ENCODE results near the gene SFTA2. TPM values are rescaled to one million over a fixed set of nuclear protein-coding genes. Genes with fewer than 3 reads are reported as not detected.

SFTA2 gene
- total RNA-seq, 1 experiment from 2014 or later: not detected

DNA sequence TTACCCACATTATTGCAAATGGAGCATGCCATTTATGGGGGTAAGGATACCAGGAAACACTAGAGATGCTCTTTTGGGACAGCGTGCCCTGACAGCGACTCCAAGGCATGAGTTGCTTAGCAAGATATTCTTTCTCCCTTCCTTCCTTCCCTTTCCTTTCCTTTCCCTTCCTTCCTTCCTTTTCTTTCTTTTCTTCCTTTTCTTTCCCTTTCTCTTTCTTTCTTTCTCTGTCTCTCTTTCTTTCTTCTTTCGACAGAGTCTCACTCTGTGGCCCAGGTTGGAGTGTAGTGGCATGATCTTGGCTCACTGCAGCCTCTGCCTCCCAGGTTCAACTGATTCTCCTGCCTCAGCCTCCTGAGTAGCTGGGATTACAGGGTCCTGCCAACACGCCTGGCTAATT is 12.1 kb upstream of the SFTA2 start:
- ChIA-PET POLR2A (no interaction called here), CTCF (interaction anchor here (0.7 kb wide), 1 partner anchor 143 kb away, joined by 5 read pairs; no protein-coding TSS in a partner anchor), RAD21 (ENCODE audit: low non-redundant PET in 1 of 2, low total read pairs in 2 of 2, uncharacterized antibody in 2 of 2, unreplicated experiment in 2 of 2) (no interaction called here)
- DNase-seq (ENCODE audit: low read depth, low spot score): no peak
- Histone ChIP-seq H3K9me2 (ENCODE audit: insufficient read depth) (no peaks in the 10 kb centered on the region), H3K27me3 (ENCODE audit: insufficient read depth, low read length) (no peaks in the 10 kb centered on the region), H3K4me2 (ENCODE audit: low read length) (no peak overlapping the region), H4K20me1 (ENCODE audit: insufficient read depth) (no peaks in the 10 kb centered on the region), H3K79me2 (ENCODE audit: insufficient read depth, low read length) (no peaks in the 10 kb centered on the region), H2AFZ (ENCODE audit: low read depth, low read length, poor library complexity, severe bottlenecking) (no peak overlapping the region), H3K9me3 (ENCODE audit: control insufficient read depth in 1 of 2, insufficient read depth in 1 of 2, low read depth in 1 of 2, low read length in 2 of 2) (no peaks in the 10 kb centered on the region), H3K4me3 (replicated peaks in 1 of 2; ENCODE audit: low read depth in 1 of 2, low read length in 2 of 2) (no peak overlapping the region), H3K9ac (ENCODE audit: low read length) (no peak overlapping the region), H3K36me3 (ENCODE audit: control insufficient read depth in 1 of 2, insufficient read depth in 2 of 2, low read length in 2 of 2) (no peaks in the 10 kb centered on the region), H3K4me1 (ENCODE audit: control insufficient read depth in 1 of 2, insufficient read depth in 2 of 2, low read length in 2 of 2) (peaks cover 14 to 19% of the 10 kb centered on the region in 2 experiments), H3K27ac (ENCODE audit: low read depth, low read length) (no peak overlapping the region)
- no TSS peak for BruUV-seq (replicated peaks)
- no peak for TF ChIP-seq RAD21 (IDR thresholded peaks at IDR 0.05; ENCODE audit: low read depth)
- no peak for TF ChIP-seq CBX3 (IDR thresholded peaks at IDR 0.05; ENCODE audit: low read depth)
- no peak for TF ChIP-seq ZNF274 (IDR thresholded peaks at IDR 0.05; ENCODE audit: low read depth, low read length)
- TF ChIP-seq EZH2phosphoT487 (IDR thresholded peaks at IDR 0.05; ENCODE audit: borderline replicate concordance): no peak
- no peak for TF ChIP-seq YY1 (IDR thresholded peaks at IDR 0.05; ENCODE audit: extremely low read depth, insufficient replicate concordance, low read depth, low read length)
- no peak for TF ChIP-seq POLR2AphosphoS5 (IDR thresholded peaks at IDR 0.05; ENCODE audit: low read depth, low read length)
- no peak for TF ChIP-seq CTCF (IDR thresholded peaks at IDR 0.05 in 2 of 3, conservative IDR thresholded peaks at IDR 0.05 in 1 of 3; ENCODE audit: borderline replicate concordance in 1 of 3, insufficient read depth in 1 of 3, low read depth in 2 of 3, low read length in 2 of 3)
- no peak for TF ChIP-seq ELF1 (IDR thresholded peaks at IDR 0.05; ENCODE audit: borderline replicate concordance, low read depth)
- TF ChIP-seq SIN3A (IDR thresholded peaks at IDR 0.05; ENCODE audit: low read depth): no peak
- TF ChIP-seq ATF3 (IDR thresholded peaks at IDR 0.05): no peak
- no peak for TF ChIP-seq POLR2A (IDR thresholded peaks at IDR 0.05; ENCODE audit: borderline replicate concordance, extremely low read depth, insufficient read depth, insufficient read length)
- TF ChIP-seq SRF (IDR thresholded peaks at IDR 0.05; ENCODE audit: low read depth): no peak
- TF ChIP-seq EZH2 (IDR thresholded peaks at IDR 0.05): no peak
- no peak for TF ChIP-seq TCF7L2 (IDR thresholded peaks at IDR 0.05; ENCODE audit: borderline replicate concordance, extremely low read depth, insufficient read depth, insufficient read length)
- TF ChIP-seq REST (IDR thresholded peaks at IDR 0.05; ENCODE audit: low read depth): no peak
- no peak for TF ChIP-seq FOSL1 (IDR thresholded peaks at IDR 0.05; ENCODE audit: low read depth)
- no peak for TF ChIP-seq CEBPB (IDR thresholded peaks at IDR 0.05; ENCODE audit: low read depth)
- TF ChIP-seq SP1 (IDR thresholded peaks at IDR 0.05; ENCODE audit: low read depth): no peak
- intact Hi-C loops (cut with micrococcal nuclease): no loop called here
- ATAC-seq: no peak
